HG03442 (cell line): ENCODE results near the gene MX2.
"Not testable (repeated sequence)": the region's sequence is repeated elsewhere in the genome, so short reads cannot be mapped to it uniquely, and the experiment has no call there.

Experiments
- ATAC-seq: cut with Tn5 transposase; IDR thresholded peaks from one replicate; pipeline ENCODE4 v1.9.1; 2021; ENCODE audit warnings: mild to moderate bottlenecking, moderate library complexity; ENCODE audit not compliant: unreplicated experiment

Gene MX2

GRCh38 chr21:41361786-41362604 lies at the start of gene MX2:
Gene MX2, plus strand, starts transcription at chr21:41362027. Its CDS starts 14,880 bp downstream, at chr21:41376907.
- ATAC-seq: peak; percentile 52

DNA sequence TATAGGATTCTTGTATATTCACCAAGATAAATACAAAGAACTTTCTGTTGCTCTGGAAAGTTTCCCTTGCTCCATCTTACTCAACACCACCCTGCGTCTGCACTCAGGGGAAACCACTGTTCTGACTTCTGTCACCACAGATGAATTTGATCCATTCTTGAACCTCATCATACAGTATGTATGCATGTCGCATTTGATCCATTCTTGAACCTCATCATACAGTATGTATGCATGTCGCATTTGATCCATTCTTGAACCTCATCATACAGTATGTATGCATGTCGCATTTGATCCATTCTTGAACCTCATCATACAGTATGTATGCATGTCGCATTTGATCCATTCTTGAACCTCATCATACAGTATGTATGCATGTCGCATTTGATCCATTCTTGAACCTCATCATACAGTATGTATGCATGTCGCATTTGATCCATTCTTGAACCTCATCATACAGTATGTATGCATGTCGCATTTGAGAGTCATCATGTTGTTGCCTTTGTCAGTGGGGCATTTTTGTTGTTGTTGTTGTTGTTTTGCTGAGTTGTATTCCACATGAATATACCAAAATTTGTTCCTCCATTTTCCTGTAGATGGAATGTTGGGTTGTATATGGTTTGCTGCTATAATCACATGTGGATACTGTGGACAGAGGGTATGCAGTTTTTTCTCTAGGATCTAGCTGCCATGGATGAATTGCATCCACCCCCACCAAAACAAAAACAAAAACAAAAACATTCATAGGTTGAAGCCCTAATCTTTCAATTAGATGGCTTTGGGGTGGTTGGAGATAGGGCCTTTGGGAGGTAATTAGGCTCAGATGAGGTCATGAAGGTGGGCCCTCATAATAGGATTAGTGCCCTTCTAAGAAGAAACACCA lies 48.3 kb upstream of the MX2 start:
- not testable (repeated sequence) for ATAC-seq

- no peak for ATAC-seq
Measured at GRCh38 chr21:41315726-41316125, 46.1 kb upstream of the MX2 start.

DNA sequence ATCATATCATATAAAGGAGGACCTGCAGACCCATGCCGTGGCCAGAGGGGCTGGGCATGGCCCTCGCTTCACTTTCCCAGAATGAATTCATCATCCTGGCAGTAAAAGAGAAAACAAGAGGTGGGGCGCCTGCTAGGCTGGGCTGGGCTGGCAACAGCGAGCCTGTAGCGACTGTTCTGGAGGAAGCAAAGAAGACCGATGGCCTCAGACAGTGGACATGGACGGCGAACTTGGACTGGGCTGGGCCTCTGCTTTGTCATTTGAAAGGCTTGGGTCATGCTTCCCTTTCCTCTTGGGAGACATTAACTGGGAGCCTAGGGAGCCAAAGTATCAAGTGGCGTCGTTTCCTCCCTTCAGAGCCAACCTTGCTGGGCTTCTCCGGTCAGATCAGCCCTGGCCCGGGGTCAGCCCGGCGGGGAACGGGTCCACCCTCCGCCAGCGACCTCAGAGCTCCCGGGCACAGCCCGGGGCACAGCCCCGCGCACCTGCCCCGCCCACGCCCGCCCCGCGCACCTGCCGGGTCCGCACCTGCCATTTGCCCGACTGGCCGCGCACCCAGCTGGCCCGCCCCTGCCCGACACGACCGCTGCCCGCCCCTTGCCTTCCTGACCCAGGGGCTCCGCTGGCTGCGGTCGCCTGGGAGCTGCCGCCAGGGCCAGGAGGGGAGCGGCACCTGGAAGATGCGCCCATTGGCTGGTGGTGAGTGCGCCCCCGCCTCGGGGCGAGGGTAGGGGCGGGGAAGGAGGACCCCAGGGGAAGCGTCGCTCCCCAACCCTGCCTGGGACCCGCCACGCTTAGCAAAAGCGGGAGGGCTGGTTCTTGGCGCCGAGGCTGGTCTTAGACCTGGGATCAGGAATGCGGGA lies 45.4 kb upstream of the MX2 start, which contains the start of gene FAM3B:
FAM3B (plus strand) TSS at position 602 of the 863 bp plus-strand sequence; CDS start at position 681, 79 bp downstream.
- no peak for ATAC-seq

DNA sequence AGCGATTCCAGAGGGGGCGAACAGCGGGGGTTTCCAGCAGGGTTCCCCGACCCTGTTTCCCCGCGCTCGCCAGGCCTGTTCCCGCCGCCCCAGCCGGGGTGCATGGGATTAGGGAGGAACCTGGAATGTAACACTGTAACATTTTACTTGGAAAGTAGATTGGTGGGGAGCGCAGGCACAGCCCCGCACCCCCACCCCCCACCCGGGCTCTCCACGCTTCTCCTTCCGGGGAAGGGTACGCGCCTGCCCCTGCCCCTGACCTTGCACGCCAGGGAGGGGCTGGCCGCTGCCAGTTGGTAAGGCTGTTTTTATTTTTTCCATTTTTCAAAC lies 44.8 kb upstream of the MX2 start:
- ATAC-seq: no peak

- ATAC-seq: no peak
Measured at GRCh38 chr21:41317458-41317857, 44.4 kb upstream of the MX2 start.

DNA sequence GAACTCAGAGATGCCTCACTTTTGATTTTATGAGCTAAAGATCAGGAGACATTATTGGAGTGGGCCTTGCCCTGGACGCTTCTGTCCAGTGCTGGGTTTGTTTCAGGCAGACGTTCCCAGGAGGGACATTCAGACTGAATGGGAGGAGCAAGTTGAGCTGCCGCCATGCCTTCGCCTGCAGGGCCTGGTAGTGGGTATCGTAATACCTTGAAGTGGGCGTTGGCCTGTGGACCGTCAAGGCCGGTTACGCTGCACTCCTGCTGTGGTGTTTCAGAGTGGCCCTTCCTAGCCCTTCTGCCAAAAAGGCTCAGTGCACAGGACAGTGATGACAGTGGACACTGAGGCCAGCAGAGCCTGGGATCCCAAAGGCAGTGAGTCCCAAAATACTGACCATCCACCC lies 43.6 kb upstream of the MX2 start:
- no peak for ATAC-seq

- ATAC-seq: no peak
Measured at GRCh38 chr21:41319273-41319672, 42.6 kb upstream of the MX2 start.

- no peak for ATAC-seq
Measured at GRCh38 chr21:41321211-41321907, 40.5 kb upstream of the MX2 start.

DNA sequence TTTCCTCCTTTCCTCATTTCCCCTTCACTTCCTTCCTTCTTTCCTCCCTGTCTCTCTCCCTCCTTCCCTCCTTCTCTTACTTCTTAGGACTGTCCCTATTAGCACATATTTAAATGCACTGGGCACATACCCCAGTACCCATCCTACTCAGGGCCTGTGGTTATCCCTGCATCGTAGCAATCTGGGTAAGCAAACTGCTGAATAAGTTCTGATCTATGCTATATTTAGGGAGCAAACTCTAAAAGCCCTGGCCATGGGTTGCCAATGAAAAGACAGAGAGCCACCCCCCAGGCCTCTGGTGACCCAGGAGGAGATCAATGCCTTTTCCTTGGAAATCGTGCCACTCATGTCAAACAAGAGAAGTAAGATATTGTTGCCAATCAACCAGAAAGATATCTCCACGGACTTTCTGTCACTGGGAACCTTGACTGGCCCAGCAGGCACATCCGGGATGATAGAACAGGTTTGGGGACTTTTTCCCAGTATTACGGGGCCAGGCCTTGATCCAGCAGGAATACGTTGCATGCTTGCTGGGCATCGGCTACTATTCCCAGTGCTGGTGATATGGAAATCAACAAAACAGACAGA lies 39.8 kb upstream of the MX2 start:
- no peak for ATAC-seq

DNA sequence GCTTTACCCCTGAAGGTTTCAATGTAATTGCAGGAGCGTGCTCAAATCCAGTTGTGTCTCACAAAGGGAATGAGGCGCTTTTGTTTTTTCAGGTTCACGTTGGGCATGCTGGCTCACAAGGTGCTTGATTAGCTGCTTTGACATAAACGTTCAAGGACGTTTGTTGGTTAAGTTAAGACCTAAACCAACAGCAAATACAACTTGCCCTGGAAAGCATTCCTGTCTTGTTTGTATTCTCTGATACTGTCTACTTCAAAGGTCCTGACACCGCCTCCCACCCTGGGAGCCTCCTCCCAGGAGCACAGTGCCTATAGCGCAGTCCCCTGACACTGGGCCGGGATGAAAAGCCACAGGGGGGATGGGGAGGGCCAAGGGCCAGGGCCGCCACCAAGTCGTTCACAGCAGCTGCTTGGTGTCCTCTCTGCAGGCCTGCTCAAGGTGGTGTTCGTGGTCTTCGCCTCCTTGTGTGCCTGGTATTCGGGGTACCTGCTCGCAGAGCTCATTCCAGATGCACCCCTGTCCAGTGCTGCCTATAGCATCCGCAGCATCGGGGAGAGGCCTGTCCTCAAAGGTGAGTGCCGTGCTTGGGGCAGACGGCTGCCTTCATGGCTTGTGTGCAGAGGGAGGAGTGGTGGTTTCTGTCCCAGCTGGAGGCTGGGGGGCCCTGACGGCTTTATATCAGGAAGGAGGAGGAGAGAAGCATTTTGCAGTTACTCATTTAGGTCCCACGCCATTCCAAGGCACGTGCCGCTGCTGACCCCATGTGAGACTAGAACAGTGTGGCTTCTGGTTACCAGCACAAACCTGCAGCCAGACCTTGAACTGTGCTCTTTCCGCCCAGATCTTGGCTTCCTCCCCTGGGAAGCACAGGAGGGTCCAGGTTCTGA lies 39.1 kb upstream of the MX2 start:
- ATAC-seq: no peak

DNA sequence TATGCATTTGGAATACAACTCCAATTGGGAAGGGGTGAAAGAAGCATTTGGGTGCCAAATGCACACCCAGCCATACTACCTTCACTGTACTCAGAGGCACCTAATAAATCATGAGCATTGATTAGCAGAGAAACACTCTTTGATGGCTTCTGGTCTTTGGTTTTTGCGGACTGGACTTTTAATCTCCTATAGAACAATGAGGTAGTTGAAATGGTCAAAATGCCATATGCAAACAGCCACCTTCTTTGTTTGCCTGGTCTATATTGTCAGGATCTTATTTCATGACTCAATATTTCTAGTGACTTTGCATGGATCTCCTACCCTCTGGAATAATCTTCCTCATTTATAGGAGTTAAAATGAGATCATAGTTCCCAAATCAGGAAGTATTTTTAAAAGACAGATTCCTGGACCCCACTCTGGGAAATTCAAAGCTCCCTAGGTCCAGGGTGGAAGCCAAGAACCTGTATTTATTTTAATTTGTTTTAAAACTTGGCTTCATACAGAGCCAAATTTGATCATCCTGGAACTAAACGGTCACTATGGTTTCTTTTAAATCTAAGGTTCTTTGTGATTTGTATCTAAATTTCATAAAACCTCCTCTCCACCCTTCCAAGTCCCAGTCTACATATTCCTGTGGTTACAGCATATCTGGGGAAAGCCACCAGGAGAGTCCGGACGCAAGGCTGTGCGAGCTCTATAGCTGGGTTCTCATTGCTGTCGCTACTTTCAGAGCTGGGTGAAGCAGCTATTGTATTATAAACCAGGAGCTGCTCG lies 36.5 kb upstream of the MX2 start:
- no peak for ATAC-seq

- ATAC-seq: no peak
Measured at GRCh38 chr21:41326414-41327080, 35.3 kb upstream of the MX2 start.

DNA sequence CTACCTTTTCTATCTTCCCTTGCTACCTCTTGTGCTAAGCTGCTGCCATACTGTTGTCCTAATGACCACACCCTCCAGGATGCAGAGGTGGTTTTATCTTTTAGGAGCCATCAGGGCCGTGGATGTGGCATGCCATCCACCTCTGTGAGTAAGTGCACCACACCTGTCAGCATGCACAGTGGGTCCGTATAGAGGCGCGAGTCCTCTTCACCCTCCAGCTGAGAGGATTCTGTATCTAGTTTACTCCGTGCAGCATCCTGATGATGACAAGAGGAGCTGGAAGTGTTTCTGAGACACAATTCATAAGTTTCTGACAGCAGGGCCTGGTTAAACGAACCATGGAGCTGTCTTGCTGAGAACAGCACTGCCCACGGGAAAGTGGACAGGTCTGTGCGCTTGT lies 34.1 kb upstream of the MX2 start:
- no peak for ATAC-seq

DNA sequence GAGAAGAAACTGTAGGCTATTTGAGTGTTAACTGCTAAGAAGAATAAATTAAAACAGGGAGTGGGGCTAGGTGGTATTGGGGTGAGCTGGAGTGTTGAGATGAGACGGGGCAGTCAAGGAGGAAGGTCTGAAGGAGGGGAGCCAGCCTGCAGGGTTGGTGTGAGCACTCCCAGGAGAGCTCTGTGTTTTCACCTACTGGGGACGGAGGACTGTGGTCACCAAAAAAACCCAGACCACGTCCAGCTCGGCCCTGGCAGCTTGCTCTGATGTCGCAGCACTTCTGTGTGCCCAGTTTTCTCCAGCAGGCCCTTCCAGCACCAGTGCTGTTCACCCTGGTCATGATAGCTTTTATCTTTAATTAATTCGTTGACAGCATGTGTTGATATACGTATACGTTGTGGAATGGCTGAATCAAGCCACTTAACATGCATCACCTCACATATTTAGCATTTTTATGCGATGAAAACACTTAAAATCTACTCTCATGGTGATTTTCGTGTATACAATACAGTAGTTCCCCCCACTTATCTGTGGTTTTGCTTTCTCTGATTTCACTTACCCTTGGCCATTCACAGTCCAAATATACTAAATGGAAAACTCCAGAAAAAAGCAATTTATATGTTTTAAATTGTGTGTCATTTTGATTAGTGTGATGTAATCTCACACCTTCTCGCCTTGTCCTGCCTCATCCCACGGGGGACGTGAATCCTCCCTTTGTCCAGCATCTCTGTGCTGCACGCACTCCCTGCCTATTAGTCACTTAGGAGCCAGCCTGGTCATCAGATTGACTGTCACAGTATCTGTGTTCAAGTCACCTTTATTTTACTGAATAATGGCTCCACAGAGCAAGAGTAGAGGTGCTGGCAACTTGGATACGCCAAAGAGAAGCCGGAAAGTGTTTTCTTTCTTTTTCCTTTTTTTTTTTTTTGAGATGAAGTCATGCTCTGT lies 32.9 kb upstream of the MX2 start:
- no peak for ATAC-seq

DNA sequence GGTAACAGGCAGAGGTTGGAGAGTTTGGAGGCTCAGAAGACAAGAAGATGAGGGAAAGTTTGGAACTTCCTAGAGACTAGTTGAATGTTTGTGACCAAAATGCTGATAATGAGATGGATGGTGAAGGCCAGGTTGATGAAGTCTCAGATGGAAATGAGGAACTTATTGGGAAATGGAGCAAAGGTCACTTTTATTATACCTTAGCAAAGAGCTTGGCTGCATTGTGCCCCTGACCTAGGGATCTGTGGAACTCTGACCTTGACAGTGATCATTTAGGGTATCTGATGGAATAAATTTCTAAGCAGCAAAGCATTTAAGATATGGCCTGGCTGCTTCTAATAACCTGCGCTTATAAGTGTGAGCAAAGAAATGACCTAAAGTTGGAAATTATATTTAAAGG lies 28.1 kb upstream of the MX2 start:
- ATAC-seq: no peak

- ATAC-seq: no peak
Measured at GRCh38 chr21:41337515-41337914, 24.3 kb upstream of the MX2 start.
